ENCODE measurements around the gene HHLA2. TPM values are rescaled to one million over a fixed set of nuclear protein-coding genes. Genes with fewer than 3 reads are reported as not detected.

Gene HHLA2
- total and polyA plus RNA-seq, 11 donors, result 0.08 TPM; not detected in 10

DNA sequence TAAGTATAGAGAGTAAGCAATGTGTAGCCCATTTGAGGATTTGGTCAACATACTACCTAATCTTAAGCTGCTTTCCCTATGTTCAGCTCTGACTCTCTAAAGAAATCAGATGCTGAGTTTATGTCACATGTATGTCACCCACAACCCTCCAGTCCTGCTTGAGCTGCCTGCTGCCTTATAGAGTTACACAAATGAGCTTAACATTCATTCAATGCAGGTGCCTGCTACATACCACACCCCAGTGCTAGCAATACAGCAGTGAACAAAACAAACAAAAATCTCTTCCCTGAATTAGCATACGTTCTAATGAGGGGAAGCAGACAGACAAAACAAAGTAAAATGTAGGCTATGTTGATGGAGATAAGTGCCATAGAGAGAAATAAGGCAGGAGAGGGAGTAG is 93.0 kb downstream of the HHLA2 start:
- no peak for TF ChIP-seq POLR2A (IDR thresholded peaks at IDR 0.05)
- Histone ChIP-seq H3K4me3 (no peak overlapping the region), H3K27me3 (no peaks in the 10 kb centered on the region), H3K4me1 (no peaks in the 10 kb centered on the region), H3K9me3 (no peaks in the 10 kb centered on the region), H3K36me3 (no peaks in the 10 kb centered on the region), H3K27ac (no peak overlapping the region)
- DNase-seq (no peak), ATAC-seq (no peak)
- intact Hi-C loops (cut with DNase I), result no loop called here
- WGBS, 4 donors, result 60 to 71% (median 63%) methylated on average over 1 of the region's 1 CpG

GRCh38 chr3:108391917-108392593 is 95.7 kb downstream of the HHLA2 start:
- no peak for DNase-seq
- no peak for ATAC-seq
- 72 to 82% (median 78%) methylated on average over 3 of the region's 3 CpGs for WGBS, 4 donors

DNA sequence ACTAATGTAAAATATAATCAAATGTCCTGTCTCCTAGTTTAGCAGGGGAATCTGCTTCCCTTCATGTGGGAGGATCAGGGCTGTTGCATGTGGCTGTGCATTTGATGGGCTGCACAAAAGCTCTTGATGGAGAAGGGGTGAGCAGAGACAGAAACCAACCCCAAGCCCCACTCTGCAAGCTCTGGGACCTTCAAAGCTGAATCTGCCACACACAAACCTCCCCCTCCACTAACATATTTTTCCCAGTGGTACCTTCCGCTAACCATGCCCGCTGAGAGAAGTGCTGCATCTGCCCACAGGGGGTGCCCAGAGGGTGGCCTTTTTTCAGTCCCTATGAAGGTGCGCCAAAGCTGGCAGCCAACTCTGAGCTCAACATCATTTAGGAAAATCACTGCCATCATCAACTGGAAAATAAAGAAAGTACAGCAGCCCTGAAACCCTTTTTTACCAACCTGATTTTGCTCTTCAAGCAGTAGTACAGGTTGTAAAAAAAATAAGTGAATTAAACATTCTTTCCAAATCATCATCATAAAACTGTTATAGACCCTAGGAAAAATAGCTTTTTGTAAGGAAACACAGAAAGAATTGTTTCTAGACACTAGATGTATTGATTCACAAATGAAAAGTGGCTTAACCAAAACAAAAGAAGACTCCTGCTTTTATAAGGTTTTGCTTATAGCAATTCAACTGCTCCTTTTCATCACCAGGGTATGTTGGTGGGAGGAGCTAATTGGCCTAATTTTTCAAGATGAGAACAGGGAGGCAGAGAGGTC is 97.0 kb downstream of the HHLA2 start:
- Histone ChIP-seq H3K9me3 (no peaks in the 10 kb centered on the region), H3K27me3 (no peaks in the 10 kb centered on the region), H3K27ac (no peak overlapping the region), H3K4me1 (no peaks in the 10 kb centered on the region), H3K36me3 (no peaks in the 10 kb centered on the region), H3K4me3 (no peak overlapping the region)
- intact Hi-C loops (cut with DNase I), result no loop called here
- ATAC-seq (no peak), DNase-seq (no peak)
- 62 to 100% (median 63%) methylated on average over 2 to 3 of the region's 3 CpGs for WGBS, 4 donors
- no peak for TF ChIP-seq POLR2A (IDR thresholded peaks at IDR 0.05)
- TF ChIP-seq, protein P1, sequence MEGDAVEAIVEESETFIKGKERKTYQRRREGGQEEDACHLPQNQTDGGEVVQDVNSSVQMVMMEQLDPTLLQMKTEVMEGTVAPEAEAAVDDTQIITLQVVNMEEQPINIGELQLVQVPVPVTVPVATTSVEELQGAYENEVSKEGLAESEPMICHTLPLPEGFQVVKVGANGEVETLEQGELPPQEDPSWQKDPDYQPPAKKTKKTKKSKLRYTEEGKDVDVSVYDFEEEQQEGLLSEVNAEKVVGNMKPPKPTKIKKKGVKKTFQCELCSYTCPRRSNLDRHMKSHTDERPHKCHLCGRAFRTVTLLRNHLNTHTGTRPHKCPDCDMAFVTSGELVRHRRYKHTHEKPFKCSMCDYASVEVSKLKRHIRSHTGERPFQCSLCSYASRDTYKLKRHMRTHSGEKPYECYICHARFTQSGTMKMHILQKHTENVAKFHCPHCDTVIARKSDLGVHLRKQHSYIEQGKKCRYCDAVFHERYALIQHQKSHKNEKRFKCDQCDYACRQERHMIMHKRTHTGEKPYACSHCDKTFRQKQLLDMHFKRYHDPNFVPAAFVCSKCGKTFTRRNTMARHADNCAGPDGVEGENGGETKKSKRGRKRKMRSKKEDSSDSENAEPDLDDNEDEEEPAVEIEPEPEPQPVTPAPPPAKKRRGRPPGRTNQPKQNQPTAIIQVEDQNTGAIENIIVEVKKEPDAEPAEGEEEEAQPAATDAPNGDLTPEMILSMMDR (IDR thresholded peaks at IDR 0.05), result no peak

More at GRCh38 chr3:108391917-108392593, 95.7 kb downstream of the HHLA2 start:
- intact Hi-C loops (cut with DNase I), result no loop called here
- H3K4me1 ChIP-seq, result no peaks in the 10 kb centered on the region
- no peaks in the 10 kb centered on the region for H3K36me3 ChIP-seq
- no peak overlapping the region for H3K4me3 ChIP-seq
- no peak for TF ChIP-seq POLR2A (IDR thresholded peaks at IDR 0.05)
- TF ChIP-seq, protein P1 (IDR thresholded peaks at IDR 0.05), result no peak
- no peaks in the 10 kb centered on the region for H3K9me3 ChIP-seq
- H3K27me3 ChIP-seq, result no peaks in the 10 kb centered on the region
- H3K27ac ChIP-seq, result no peak overlapping the region

- H3K36me3 ChIP-seq, result no peaks in the 10 kb centered on the region
- ATAC-seq (no peak), DNase-seq (no peak)
- no peaks in the 10 kb centered on the region for H3K9me3 ChIP-seq
- H3K27ac ChIP-seq, result no peak overlapping the region
- intact Hi-C loops (cut with DNase I), result no loop called here
- no peaks in the 10 kb centered on the region for H3K27me3 ChIP-seq
- WGBS, 4 donors, result 85 to 98% (median 95%) methylated on average over 2 of the region's 2 CpGs
- no peak overlapping the region for H3K4me3 ChIP-seq
- TF ChIP-seq, protein P1 (IDR thresholded peaks at IDR 0.05), result no peak
- TF ChIP-seq POLR2A (IDR thresholded peaks at IDR 0.05), result no peak
- H3K4me1 ChIP-seq, result no peaks in the 10 kb centered on the region
Observed at GRCh38 chr3:108394016-108394415, 97.7 kb downstream of the HHLA2 start.

Measured in heart left ventricle (tissue), 16 donors.